HG03103 (cell line): Measurements from ENCODE around the gene RABEP1.
"Not testable (repeated sequence)": the region's sequence is repeated elsewhere in the genome, so short reads cannot be mapped to it uniquely, and the experiment has no call there.

Experiments
- ATAC-seq: cut with Tn5 transposase; IDR thresholded peaks from one replicate; pipeline ENCODE4 v1.9.1; 2021; ENCODE audit warnings: low read depth; ENCODE audit not compliant: unreplicated experiment

RABEP1 gene, protein sequence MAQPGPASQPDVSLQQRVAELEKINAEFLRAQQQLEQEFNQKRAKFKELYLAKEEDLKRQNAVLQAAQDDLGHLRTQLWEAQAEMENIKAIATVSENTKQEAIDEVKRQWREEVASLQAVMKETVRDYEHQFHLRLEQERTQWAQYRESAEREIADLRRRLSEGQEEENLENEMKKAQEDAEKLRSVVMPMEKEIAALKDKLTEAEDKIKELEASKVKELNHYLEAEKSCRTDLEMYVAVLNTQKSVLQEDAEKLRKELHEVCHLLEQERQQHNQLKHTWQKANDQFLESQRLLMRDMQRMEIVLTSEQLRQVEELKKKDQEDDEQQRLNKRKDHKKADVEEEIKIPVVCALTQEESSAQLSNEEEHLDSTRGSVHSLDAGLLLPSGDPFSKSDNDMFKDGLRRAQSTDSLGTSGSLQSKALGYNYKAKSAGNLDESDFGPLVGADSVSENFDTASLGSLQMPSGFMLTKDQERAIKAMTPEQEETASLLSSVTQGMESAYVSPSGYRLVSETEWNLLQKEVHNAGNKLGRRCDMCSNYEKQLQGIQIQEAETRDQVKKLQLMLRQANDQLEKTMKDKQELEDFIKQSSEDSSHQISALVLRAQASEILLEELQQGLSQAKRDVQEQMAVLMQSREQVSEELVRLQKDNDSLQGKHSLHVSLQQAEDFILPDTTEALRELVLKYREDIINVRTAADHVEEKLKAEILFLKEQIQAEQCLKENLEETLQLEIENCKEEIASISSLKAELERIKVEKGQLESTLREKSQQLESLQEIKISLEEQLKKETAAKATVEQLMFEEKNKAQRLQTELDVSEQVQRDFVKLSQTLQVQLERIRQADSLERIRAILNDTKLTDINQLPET

DNA sequence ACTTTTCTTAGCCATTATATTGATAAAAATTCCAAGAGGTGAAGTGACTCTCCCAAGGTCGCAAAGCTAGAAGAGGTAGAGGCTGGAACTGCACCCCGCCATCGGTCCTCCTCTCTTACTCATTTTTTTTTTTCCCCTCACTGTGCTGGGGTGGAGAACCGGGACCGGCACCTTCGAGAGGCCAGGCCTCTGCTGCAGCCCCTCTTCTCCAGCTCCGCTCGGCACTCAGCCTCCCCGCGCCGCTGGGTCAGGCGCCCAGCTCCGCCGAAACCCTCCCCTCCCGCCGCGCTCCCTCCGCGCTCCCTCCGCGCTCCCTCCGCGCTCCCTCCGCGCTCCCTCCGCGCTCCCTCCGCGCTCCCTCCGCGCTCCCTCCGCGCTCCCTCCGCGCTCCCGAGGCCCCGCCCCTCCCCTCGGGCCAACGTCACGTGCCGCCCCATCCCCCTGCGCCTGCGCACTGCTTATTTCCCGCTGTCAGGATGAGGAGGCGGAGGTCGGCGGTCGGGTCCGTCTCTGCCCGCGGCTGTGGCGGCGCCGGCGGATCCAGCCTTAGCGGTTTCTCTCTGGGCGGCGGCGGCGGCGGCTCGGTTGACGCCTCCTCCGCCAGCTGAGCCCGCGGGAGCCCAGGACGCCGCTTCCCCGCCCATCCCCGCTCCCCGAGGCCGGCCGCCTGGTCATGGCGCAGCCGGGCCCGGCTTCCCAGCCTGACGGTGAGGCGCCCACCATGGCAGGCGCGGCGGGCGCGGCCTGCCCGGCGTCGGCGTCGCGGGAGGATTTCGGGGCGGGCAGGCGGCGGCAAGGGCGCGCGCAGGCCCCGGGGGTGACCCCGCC is at the start of gene RABEP1:
RABEP1 (plus strand) TSS at position 471 of the 828 bp plus-strand sequence; CDS start at position 674, 203 bp downstream.
- ATAC-seq: no peak

DNA sequence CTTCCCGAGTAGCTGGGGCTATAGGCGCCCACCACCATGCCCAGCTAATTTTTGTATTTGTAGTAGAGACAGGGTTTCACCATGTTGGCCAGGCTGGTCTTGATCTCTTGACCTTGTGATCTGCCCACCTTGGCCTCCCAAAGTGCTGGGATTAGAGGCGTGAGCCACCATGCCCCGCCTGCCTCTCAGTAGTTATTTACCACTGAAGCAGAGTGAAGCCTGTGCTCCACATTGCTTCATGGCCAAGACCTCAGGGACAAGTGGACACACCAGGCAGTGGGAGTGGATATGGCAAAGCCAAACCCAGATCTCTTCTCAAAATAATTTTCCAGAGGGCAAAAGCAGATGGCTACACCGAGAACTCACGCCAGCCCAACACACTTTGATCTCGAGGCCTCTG is 48.6 kb upstream of the RABEP1 start:
- ATAC-seq: not testable (repeated sequence)

DNA sequence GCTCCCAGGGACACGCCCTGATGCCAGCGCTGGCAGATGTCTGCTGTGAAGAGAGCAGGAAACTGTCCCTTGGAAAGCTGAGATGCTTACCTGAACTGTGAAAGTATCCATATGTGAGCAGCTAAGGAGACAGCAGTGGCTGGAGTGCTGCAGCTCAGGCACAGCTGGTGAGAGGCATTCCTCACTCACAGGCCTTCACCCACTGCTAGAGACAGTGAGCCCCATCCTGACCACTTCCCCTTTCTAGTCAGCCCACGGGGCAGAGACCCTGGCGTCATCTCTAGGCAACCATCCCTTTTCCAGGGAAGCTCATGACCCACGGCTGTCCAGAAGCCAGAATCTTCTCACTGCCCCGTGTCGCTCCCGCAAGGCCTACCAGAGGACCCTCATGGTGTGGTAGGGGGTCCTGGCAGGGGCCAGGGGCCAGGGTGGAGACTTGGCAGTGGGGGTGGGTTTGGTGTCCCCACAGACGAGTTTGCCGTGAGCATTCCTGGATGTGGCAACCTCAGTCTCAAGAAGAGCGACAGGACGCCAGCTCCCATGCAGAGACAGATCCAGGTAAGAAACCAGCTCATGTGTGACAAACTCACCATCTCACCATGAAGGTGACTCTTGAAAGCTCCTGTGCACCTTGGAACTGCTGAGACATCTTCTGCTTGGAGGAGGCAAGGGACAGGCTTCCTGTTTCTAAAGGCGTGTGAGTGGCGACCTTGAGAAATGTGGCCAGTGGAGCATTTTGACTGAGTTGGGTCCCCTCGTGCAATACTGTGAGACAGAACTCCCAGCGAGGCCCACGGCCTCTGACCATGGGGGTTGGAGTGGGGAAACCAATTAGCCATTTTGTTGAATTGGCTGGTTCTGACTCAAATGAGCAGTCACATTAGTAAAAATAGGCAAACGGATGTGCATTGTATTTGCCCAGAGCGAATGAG is 47.2 kb upstream of the RABEP1 start, which contains the start of gene SCIMP:
SCIMP (minus strand) TSS at position 216 of the 932 bp plus-strand sequence; CDS start at position 111, 105 bp downstream.
- no peak for ATAC-seq

DNA sequence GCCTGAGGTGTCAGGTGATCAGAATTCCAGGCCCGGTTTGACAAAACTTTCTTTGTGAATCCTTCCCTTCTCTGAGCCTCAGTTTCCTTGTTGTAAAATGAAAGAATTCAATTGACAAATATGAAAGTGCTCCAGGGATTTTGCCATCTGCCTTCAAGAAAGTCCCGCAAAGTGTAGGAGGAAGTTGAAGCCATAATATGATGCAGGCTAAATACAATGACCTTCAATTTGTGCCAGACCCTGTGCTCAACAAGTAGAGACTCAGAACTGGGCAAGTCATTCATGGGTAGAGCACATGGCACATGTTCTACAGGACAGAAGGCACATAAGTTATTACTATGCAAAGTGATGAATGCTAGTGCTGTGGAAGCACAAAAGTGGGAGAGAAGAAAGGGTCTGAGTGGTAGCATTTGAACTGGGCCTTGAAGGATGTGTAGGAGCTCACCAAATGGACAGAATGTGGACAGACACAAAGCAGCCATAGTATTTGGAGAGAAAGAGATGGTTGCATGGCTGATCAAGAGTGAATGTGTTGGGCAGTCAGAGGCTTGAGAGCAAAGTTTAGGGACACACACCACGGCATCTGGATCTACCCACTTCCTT is 45.0 kb upstream of the RABEP1 start:
- no peak for ATAC-seq

DNA sequence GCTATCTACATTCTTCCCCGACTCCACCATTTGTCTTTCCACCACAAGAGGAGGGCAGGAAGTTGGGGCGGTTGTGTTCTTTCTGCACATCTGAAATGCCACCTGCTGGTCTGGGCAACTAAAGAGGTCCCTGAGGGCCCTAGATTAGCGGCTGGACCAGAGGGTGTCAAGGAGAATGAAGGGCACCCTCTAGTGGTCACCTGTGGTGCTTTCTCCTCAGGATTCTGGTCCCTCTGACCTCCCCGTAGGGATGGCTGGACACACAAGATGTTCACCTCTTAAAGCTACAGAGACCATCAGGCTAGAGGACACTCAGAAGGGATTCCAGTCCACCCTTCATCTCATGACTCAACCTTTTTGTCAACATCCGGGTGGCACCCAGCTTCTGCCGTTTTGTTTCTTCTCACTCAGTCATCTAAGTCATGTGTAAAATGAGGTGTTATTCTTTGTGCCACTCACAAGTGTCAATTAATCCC is 44.5 kb upstream of the RABEP1 start:
- no peak for ATAC-seq

DNA sequence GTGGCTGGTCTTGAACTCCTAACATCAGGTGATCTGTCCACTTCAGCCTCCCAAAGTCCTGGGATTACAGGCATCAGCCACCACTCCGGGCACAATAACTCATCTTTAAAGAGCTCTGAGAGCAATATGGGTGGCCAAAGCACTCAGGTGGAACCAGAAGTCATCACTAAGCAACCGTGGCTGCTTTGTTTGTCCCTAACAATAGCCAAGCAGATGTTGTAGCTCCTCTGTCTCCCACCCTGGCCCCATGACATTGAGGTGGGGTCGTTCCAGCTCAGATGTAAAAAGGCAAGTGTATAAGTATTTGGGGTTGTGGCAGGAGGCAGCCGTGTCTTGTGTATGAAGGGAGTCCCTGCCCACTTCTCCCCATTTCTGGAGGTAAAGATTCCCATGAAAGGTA is 43.8 kb upstream of the RABEP1 start:
- no peak for ATAC-seq

DNA sequence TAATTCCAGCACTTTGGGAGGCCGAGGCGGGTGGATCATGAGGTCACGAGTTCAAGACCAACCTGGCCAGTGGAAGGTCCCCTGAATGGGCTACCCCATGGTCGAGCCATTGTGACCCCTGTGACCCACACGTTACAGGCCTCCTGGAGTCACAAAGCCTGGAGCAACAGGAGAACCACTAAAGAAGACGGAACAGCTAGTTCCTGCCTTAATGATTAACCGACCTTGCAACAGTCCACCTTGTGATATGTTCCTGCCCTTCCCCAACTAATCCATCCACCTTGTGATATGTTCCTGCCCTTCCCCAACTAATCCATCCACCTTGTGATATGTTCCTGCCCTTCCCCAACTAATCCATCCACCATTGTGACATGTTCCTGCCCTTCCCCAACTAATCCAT is 42.3 kb upstream of the RABEP1 start:
- not testable (repeated sequence) for ATAC-seq

DNA sequence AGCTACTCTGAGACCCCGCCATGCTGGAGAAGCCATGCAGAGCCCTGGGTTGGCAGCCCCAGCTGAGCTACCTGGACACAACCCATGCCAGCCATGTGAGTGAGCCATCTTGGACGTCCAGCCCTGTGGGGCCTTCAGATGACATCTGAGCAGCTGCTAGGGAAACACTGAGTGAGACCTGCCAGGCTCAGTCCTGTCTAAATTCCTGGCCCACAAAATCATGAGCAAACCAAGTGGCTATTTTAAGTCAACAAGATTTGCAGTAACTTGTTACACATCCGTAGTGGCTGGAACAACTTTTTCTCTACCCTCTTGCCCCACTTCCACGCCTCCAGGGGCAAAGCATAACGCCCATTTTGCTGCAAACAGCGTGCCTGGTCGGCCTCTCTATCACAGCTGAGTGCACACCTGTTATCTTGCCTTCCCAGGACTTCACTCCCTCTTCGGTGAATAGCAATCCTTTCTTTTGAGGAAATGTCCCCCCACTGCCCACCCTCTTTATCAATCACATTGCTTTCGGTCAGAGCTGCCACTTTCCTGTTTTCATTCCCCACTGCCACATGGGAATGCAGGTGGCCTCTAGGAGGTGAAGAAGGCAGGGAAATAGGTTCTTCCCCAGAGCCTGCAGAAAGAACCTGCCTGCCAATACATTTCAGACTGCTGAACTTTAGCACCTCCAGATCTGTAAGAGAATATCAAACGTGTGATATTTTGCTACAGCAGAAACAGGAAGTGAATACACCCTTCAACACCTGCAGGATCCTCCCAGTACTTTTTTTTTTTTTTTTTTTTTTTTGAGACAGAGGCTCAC is 40.0 kb upstream of the RABEP1 start:
- ATAC-seq: no peak

DNA sequence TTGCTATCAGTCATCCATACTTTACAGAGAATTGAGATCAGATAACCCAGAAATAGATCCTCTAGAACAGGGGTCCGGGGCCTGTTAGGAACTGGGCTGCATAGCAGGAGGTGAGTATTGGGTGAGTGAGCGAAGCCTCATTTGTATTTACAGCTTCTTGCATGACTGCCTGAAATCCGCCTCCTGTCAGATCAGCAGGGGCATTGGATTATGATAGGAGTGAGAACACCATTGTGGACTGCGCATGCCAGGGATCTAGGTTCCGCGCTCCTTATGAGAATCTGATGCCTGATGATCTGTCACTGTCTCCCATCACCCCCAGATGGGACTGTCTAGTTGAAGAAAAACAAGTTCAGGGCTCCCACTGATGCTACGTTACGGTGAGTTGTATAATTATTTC is 34.5 kb upstream of the RABEP1 start:
- no peak for ATAC-seq

DNA sequence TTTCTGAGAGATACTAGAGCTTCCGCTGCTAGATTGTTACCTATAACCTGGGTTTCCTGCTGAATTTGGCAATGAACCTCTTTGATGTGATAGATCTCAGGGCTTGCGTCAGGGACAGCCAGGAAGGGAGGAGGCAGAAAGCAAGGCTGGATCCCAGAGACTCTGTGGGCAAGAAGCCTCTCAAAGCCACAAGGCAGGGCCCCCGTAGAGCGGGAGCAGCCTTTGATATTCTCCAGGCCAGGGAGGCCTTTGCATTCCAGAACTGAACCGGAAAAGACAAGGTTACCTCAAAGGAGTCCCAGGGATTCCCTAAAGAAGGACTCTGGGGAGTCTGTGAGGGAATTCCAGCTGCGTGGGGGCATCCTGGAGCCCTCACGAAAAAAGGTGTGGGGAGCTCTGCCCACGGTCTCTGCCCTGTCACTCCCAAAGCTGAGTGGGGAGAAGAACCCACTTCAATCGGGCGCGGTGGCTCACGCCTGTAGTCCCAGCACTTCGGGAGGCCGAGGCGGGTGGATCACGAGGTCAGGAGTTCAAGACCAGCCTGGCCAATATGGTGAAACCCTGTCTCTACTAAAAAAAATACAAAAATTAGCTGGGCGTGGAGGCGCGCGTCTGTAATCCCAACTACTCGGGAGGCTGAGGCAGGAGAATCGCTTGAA is 33.1 kb upstream of the RABEP1 start:
- no peak for ATAC-seq

DNA sequence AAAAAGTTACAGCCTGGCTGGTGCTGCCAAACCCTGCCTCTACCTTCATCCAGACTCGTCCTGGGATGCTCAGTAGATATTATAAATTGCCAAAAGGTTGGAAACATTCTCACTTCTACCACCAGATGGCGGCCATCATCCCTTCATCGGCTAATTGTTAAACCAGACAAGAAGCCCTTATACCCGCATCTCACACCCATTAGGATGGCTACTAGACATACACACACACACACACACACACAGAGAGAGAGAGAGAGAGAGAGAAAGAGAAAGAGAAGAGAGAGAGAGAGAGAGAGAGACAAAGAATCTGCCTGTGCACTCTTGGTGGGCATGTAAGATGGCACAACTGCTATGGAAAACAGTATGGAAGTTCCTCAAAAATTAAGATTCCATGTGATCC is 32.5 kb upstream of the RABEP1 start:
- ATAC-seq: no peak

DNA sequence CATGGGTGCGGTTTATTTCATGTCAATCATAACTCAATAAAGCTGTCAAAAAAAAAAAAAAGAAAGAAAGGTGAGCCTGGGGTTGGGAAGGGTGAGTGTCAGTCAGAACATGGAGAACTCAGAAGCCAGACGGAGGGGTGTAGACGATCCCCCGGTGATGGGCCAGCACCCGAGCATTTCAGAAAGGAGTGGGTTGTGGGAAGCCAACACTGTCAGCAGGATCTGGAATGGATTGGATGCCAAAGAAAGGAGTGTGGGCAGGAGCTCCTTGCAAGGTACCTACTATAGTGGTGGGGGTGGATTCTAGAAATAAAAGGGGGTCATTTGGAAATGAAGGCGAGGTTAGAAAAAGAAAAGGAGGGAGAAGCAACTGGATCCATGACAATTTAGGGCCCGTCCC is 27.7 kb upstream of the RABEP1 start:
- ATAC-seq: no peak

DNA sequence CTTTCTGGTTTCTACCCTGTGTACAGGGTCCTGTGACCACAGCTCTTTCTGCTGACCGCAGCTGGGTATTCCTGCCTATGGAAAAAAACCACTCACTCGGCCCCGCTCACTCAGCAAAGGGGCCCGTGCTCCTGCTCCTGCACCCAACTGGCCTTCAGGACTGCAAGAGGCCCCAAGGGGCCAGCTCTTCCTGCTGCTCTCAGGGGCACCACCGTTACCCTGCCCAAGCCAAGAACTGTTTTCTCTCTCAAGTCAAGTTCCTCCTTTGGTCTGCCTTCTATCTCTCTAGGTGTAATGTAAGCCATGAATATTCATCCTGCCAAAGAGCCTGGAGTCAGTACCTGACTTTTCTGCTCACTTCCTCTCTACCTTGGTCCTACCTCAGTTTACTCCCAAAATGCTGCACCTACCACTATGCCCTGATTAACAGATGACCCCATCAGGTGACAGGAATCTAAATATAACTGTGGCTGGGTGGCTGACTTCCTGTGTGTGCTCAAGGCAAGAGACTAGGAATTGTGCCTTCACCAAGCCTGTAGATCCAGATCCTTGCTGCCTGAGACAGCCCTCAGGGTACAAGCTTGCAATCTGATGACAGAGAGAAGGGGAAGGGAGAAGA is 27.1 kb upstream of the RABEP1 start:
- ATAC-seq: no peak

DNA sequence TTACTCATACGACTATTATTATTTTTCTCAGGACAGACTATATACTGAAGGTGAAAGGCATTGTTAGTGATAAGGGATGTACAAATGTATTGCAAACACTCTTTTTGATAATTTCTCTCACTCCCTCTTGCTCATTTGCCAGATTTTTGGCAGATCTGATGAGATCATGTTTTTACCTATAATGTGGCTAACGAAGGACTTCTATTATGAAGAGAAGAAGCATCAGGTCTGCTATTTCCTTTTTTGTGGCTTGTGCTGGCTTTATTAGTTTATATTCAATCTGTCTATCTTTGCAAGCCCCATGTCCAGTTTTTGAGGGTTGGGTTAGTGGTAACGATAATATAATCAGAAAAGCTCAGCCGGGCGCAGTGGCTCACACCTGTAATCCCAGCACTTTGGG is 25.0 kb upstream of the RABEP1 start:
- ATAC-seq: no peak

DNA sequence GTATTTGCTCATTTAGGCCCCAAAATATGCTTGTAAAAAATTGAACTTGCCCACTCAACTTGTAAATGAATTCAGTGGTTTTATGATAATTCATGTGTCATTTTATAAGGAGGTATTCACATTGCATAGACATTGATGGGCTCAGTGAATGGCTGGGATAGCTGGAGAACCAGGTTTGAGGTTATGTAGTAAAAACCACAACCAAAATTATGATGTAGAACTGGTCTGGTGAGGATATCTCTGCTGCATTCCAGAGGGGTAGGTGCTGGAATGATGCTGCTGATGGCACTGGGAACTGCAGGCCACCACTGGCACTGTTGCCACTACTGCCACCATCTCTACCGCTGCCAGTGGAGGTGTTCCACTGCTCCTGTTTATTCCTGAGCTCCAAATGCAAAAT is 21.5 kb upstream of the RABEP1 start:
- no peak for ATAC-seq

DNA sequence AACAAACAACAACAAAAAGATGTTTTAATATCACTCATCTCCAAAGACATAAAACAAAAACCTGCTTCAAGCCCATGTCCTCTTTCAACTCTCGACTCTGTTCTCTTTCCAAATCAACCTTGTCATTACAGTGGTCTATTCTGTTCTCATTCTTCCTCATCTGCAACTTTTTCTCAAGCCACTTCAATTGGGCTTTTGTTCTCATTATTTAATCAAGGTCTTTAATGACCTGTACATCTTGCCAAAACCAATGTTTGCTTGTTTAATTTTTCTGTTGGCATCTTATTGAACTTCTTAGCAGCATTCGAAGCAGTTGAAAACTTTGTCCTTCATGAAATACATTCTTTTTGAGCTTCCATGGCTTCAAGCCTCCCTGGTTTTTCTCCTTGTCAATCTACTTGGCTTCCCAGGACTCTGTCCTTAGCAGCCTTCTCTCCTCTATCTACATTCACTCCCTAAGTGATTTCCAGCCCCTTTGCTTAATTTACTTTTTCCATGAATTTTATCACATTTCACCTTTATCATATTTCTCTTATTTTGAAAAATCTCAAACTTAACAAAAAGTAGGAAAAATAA is 19.6 kb upstream of the RABEP1 start:
- no peak for ATAC-seq

DNA sequence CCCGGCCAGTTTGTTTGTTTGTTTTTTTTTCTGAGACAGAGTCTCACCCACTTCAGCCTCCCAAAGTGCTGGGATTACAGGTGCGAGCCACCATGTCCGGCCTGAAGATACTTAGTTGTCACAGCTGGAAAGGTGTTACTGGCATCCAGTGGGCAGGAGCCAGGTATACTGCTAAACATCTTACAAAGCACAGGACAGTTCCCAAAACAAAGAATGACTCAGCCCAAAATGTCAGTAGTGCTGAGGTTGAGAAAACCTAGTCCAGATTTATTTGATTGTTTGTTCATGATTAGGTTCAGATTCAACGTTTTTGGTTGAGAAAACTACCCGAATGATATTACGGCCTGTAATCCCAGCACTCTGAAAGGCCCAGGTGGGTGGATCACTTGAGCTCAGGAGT is 18.6 kb upstream of the RABEP1 start:
- no peak for ATAC-seq
